LoVo (cell line): ENCODE measurements around the gene RBBP8NL.

Experiments
- DNase-seq: peaks from one replicate; pipeline ENCODE4 v3.0.0-alpha.2; 2016; ENCODE audit warnings: low spot score

Gene RBBP8NL

DNA sequence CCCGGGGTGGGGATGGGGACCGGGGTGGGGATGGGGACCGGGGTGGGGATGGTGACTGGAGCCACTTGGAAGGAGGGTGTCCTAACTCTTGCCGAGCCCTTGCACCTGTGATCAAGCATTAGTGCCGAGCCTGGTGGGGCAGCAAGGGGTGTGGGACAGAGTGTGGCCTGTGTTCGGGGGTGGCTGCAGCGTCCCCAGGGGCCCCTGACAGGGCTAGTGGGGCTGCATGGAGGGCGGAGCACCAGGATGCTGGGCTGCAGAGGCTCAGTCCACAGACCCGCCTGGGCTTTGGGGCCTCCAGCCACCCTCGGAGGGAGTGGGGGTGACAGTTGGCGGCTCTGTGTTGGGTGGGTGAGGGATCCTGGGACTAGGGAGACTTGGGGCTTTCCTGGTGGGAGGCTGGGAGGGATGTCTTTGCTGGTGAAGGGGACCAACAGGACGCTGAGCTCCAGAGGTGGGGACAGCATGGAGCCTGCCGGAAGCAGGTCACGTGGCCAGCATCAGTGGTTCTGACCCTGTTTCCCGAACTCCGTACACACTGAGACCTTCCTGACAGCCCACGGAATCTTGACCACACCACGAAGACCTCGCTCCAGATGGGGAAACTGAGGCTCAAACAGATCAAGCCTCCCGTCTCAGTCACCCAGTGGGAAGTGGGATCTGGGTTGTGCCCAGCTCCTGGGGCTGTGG lies 4.6 kb downstream of the RBBP8NL start:
- DNase-seq, result no peak

DNA sequence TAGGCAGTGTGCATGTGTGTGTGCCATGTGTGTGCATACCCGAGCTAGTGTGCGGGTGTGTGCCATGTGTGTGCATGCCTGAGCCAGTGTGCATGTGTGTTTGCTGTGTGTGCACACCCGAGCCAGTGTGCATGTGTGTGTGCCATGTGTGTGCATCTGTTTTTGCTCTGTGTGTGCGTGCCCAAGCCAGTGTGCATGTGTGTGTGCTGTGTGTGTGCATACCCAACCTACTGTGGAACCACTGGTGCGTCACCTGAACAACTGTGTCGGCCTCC lies 5.7 kb downstream of the RBBP8NL start:
- DNase-seq, result no peak

DNA sequence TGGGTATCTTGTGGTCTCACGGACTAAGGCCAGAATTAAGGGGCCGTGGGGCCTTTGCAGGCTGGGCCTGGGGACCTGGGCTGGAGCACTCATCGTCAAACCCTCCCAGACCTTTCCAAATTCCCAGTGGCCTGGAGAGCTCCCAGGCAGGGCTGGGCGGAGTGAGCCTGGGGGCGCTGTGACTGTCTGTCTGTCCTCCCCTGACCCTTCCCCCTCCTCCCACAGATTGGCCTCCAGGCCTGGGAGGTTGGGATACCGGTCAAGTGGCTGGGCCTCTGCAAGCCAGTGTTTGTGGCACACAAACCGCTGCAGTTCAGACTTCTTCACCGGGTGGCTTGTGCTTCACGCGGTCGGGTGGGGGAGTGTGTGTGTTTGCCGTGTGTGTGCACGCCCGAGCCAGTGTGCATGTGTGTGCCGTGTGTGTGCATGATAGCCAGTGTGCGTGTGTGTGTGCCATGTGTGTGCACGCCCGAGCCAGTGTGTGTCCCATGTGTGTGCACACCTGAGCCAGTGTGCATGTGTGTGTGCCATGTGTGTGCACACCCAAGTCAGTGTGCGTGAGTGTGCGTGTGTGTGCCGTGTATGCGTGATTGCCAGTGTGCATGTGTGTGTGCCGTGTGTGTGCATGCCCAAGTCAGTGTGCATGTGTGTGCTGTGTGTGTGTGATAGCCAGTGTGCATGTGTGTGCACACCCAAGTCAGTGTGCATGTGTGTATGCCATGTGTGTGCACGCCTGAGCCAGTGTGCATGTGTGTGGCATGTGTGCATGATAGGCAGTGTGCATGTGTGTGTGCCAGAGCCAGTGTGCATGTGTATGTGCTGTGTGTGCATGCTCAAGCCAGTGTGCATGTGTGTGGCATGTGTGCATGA lies 6.3 kb downstream of the RBBP8NL start:
- no peak for DNase-seq

DNA sequence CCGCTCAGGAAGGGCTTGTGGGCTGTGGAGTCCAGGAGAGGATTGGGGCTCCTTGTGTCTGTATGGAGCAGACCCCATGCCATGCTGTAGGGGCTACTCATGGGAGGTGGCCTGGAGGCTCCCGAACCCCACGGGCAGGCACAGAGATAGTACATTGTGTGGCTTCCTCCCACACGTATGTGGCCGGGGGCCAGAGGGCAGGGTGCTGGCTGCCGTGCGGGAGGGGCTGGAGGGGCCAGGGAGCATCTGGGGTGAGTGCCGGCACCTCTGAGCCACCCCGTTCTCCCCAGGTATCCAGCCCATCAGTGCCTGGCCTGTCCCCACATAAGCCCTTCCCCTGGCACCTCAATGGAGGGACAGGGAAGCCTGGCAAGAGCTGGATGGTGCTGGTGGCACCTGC lies 7.6 kb downstream of the RBBP8NL start:
- DNase-seq, result no peak

DNA sequence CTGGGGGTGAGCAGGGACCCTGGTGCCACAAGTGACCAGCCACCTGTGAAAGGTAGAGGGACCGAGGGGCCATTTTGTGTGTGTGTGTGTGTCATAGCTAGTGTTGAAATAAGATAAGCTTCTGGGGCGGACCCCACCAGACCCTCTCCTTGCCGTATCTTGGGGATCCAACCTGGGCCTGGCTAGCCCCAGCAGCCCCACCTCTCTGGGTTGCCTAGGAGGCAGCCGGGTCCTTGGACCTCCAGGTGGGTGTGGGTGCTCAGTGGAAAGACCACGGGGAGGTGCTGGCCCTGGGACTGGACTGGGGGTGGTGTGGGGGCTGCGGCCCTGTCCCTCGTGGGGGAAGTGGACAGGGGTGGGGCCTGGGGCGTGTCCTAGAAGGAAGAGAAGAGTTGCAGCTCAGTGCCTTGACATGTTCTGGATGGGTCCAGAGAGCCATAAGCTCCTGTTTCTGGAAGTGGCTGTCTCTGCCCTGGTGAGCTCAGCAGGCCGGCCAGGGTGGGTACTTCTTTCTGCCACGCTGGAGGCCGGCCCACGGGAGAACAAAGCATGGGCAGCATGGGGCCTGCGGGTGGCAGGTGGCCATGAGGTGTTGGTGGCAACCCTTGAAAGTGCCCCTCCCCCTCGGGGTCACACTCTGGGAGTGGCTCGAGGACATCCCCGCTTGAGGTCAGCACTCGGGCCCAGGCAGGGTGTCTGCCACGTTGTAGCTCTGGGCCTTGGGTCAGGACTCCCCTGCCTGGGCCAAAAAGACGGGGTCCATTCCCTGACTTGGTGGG lies 8.4 kb downstream of the RBBP8NL start:
- no peak for DNase-seq

DNA sequence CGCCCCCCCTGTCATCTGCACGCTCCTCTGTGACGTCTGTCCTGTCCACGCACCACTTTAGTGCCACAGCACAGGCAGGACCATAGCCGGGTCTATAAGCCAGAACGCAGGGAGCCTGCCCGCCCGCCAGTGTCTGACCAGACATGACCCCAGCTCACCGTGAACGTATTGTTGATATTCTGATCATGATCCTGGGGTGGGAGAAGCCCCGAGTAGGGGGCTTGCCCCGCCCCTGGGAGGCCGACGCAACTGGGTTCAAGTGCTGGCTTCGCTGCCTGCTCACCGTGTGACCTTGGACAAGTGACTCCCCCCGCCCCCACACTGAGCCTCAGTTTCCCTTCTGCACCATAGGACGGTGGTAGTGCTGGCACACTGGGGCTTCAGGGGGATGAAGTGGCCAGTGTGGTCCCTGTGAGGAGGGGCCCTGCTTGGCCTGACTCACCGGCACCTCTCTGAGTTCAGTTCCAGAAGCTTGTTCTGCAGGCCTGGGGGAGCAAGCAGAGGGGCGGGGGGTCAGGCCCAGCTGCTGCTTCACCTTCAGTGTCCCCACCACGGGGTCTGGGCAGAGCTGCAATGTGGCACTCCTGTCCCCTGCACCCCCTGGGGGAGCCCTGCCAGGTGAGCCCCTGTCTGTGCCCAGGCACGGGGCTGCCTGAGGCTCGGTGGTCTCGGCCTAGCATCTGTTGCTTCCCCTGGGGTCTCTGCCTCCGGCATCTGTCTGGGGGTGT lies 9.2 kb downstream of the RBBP8NL start:
- DNase-seq, result no peak

DNA sequence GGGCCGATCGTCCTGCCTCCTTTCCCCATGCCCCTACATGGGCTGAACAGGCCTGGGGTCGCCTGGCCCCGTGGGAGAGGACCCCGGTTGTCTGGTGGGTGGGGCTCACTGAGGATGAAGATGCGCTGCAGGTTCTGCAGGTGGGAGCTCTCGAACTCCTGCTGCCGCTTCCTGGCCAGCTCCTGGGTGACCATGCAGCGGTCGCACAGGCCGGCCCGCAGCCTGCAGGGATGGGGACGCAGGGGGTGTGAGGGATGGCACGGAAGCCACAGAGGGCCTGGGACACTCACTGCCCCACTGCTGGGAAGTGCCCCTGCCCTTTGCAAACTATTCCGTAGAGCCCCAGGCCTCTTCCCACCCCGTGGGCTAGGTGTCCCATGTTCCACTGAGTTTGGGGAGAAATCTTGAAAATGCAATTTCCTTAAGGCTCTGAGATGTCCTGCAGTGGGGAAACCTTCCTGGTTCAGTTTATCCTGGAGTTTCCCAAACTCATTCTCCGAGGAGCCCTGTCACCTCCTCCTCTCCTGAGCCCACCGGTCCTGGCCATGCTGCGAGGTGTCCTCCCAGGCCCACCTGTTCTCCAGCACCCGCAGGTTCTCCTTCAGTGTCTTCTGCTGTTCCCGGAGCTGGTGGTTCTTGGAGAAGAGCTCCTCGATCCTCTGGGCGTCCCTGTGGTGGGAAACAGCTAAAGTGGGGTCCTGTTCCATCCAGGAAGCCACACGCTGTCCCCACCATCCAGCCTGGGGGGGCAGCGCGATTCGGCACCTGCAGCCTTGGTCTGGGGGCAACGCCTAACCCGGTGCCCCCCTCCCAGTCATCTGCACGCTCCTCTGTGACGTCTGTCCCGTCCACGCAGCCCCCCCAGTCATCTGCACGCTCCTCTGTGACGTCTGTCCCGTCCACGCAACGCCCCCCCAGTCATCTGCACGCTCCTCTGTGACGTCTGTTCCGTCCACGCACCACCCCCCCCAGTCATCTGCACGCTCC lies 10.4 kb downstream of the RBBP8NL start:
- no peak for DNase-seq

DNA sequence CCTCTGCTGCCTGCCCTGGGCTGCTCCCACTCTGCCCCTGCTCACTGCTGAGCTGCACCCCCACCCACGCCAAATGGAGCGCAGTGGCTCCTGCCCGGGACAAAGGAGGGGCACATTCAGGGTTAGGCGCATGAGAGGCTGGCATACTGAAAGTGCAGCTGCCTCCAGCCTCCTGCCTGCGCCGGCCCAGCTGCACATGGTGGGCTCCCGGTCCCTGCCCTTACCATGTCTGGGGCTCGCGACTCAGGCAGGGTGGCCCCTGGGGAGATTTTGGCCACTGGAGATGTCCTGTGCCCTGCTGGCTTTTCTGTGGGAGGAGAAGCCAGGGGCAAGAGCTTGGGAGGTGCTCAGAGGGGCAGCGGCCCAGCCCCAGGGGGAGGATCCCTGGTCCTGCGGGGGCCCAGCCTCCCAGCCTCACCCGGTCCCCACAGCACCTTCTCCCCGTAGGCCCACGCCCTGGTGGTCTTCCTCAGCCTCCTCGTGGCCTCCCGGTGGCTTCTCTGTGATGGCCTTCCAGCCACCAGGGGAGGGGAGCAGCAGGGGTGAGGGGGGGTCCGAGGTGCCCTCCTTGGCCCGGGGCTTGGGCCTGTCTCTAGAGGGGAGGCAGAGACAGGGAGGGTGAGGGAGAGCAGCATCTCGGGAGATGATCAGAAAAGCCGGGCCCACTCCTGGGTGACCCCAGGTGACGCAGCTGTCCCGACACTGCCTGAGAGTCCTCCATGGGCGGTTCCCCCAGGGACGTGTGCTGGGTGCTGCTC lies 11.8 kb downstream of the RBBP8NL start:
- no peak for DNase-seq

DNA sequence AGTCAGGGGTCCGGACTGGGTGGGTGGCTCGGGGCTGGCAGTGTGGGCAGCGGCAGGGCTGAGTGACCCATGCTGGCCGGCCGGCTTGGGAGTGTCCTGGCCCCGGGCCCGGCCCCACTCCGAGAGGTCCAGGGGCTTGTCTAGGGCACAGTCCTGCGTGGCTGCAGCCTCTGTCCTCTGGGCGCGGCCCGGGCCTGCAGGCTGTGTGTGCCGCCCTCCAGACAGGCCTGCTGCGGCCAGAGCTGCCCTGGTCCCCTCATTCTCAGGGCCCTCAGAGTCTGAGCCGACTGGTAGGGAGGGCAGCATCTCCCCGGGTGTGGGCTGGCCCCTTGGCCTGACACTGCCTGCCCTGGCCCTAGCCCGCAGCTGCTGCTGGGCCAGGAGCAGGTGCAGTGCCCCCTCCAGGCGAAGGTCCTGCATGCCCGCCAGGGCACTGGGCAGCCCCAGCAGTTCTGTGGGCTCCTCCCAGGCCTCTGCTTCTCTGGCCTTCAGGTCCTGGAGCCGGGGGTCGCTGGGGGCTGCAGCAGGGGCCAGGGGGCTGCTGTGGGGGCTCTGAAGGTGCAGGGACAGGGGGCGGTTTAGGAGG lies 13.3 kb downstream of the RBBP8NL start:
- no peak for DNase-seq

DNA sequence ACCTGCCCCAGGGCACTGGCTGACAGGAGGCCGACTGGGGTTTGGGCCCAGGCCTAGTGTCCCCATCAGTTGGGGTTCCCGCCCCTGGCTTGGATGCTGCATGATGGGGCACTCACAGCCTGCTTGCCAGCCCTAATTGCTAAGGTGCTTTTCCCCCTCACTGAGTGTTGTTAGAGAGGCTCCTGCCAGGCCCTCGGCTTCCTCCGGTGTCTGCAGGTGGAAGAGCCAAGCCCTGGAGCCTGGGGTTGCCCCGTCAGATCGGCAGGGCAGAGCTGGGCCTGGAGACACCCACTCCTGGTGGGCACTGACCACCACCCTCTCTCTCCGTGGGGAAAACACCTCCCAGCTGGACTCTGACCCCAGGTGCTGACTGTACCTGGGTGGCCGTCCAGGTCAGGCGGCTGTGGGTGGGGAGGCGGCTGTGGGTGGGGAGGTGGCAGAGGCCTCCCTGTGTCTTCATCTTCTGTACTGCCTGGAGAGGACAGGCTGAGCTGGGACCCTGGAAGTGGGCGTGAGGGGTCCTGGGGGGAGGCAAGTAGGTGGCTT lies 14.2 kb downstream of the RBBP8NL start:
- no peak for DNase-seq

DNA sequence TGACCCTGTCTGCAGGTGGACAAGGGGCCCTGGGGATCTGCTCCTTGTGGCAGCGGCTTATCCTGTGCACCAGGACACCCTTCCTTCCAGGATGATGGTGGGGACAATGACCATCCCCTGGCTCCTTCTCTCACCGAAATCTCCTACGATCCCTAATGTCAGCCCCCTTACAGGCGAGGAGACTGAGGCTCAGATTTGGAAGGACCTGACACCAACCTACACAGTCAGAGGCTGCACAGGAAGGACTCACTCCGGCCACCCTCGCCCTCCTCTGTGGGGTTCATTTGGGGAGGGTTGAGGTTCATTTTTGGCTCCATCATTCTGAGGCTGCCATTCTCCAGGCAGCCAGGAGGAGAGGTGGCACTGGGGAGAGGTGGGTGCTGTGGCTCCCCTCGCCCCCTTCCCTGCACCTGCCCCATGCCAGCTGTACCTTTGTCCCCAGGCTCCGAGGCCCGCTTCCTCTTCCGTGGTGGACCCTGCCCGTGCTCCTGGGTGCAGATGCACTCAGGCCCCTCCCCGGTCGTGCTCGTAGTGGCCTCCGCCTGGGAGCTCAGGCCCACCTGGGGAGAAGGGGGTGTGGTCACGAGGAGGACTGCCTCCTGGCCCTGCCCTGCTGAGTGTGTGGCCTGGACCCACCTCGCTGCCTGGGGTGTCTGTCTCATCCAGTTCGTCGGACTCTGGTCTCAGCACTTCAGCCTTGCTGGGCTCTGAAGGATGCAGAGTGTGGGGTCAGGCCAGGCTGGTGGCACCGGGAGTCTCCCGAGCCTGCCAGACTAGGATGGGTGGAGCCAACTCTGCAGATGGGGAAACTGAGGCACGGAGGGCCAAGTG lies 14.9 kb downstream of the RBBP8NL start:
- DNase-seq, result no peak

DNA sequence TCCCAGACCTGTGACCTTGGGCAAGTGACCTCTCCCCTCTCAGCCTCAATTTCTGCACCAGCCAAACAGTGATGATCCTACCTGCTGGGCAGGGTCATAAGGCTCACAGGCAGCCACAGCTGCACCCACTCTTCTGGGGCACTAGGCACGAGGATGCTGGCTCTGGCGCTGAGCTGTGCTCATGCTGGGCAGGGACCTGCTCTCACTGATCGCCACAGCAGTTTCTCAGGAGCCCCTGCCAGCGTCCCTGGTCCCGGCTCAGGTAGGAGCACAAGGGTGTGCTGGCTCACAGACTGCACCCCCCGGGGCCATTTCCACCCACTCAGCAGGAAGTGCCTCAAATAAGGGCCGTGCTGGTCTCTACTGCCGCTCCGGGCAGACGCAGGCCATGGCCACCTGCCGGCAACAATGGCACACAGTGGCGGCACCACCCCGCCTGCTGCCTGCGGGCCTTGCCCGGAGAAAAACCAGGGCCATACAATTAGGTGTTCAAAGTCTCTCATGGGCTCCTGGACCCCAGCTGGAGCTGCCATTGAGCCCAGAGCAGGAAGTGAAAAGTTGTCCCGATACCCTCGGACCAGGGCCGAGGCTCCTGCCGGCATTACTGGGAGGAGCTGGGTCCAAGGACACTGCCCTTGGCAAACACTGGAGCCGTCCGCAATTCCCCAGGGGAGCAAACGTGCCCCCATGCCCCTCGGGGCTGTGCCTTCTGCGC lies 15.7 kb downstream of the RBBP8NL start:
- no peak for DNase-seq

DNA sequence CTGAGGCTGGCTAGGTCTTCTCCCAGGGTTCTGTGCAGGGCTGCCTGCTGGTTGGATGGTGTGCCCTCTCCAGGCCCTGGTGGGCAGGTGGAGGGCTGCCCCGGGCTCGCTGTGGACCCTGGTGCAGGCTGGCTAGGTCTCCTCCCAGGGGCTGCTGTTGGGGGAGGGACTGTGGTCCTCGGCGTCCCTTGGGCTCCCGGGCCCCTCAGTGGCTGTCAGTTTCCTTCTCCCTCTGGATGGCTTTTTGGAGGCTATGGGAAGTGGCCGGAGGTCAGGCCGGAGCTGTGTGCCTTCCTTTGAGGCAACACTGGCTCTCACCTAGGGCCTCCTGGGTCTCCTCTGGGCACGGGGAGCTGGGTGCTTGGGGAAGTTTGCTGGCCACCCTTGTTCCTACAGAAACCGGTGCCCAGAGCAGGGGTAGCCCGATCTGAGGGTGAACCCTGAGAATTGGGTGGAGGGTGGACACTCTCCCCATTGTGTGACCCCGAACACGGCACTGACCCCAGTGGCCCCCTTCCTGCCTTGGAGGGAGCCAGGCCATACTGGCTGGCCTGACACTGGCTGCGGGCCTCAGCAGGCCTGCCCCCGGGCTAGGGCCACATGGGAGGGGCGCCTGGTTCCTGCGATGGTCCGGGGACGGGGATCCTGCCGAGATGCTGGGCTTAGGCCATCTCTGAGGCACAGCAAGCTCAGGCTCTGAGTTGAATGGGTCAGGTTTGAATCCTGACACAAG lies 16.4 kb downstream of the RBBP8NL start:
- DNase-seq, result no peak

DNA sequence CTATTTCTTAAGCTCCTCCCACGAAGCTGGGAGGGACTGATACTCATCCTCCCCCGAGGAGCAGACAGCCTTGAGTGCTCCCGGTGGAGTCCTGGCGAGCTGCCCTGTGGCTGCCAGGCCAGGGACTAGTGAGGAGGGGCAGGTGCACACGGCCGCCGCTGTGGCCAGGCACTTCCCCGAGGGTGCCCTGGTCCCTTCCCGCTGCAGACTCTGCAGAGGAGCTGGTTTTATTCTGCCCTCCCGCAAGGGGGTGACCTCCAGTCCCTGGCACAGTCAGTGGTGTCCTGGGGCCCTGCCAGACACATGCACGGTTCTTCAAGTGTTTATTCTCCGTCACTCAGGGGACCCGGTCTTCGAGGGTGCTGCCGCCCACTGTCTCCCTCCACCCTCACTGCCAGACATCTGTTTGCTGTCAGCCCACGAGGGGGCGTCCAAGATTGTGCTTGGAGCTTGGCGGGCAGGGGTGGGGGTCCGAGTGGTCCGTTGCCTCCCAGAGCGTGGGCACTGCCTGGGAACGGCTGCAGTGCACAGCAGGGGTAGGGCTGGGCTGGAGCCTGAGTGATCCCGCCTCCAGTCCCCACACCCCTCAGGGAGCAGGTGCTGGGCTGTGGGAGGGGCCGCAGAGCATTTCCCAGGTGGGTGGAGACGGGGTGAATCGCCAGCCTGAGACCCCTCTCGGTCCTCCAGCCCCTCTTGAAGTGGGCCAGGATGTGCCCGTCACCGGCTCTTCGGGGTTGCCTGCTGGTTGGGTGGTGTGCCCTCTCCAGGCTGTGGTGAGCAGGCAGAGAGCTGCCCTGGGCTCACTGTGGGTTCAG lies 17.2 kb downstream of the RBBP8NL start:
- DNase-seq, result no peak

DNA sequence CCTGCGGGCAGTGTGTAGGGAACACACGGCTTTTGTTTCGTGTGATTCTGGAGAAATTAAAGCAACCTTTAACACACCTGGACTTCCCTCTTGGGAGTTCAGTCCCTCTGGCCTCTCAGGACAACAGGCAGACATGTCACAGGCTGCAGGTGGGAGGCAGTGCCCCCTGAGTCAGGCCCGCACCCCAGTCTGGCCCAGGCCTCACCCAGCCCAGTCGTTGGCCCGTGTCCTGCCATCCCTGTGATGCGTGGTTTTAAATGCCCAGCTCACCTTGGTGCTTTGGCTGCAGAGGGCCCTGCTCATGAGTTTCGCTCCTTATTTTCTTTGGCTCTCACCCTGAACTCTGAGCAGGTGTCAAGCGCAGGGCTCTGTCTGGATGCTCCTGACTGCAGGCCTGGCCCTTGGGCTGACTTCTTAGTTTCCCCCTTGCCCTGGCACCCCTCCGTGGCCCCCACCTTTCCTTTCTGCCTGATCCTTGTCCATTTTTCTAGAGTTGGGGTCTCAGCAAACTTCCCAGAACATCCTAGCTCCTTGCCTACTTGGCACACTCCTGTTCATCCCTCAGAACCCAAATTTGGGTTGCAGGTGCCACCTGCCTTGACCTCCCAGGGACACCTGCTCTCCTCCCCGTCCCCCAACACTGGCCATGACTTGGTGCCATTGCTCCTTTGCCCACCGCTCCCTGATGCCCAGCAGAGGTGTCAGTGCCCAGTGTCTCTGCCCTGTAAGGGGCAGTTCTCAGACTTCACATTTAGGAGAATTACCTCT lies 18.1 kb downstream of the RBBP8NL start:
- no peak for DNase-seq

DNA sequence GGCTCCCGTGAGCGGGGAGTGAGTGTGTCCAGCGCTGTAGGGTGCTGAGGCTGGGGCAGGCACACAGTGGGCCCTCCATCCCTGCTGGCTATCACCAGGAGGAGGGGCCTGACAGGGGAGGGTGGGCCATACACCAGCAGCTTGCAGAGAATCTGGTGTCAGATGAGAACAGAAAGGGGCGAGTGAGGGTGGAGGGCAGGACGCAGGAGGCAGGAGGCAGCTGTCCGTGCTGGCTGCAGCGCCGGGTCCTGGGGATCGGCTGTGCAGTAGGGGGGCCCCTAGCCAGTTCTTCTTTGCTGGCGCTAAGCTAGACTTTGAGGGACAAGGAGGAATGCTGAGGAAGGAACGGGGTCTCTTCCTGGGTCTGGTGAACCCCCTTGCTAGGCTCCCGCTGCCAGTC lies 18.7 kb downstream of the RBBP8NL start:
- no peak for DNase-seq
